Sigmoid colon (tissue), 7 donors: ENCODE measurements around the gene TMEM115. TPM values are rescaled to one million over a fixed set of nuclear protein-coding genes. Genes with fewer than 3 reads are reported as not detected.
A peak's percentile ranks its signal among the peaks of the same experiment; 100 is the strongest.

Source experiments
- DNase-seq: peaks from one replicate; pipeline ENCODE4 v3.0.0-alpha.2; 2019
- H3K27ac ChIP-seq, 4 donors: fragments of 200-600 bp; sonication (generic); one replicate each; pipeline ENCODE4 v1.5.1; 2016 to 2019; ENCODE audit warnings: mild to moderate bottlenecking in 1 of 4
- H3K27me3 ChIP-seq, 3 donors: fragments of 200-600 bp; sonication (generic); one replicate each; pipeline ENCODE4 v1.5.1; 2019; ENCODE audit warnings: mild to moderate bottlenecking in 1 of 3
- H3K36me3 ChIP-seq, 4 donors: fragments of 200-600 bp; sonication (generic); one replicate each; pipeline ENCODE4 v1.5.1; 2016 to 2019
- H3K4me1 ChIP-seq, 4 donors: fragments of 200-600 bp; sonication (generic); one replicate each; pipeline ENCODE4 v1.5.1; 2017 to 2019
- H3K4me3 ChIP-seq, 4 donors: fragments of 200-600 bp; sonication (generic); one replicate each; pipeline ENCODE4 v1.5.1; 2017 to 2019; ENCODE audit warnings: mild to moderate bottlenecking in 2 of 4, moderate library complexity in 1 of 4
- H3K9me3 ChIP-seq, 4 donors: fragments of 200-600 bp in 3 of 4; sonication (generic) in 3 of 4; one replicate each; pipeline versions ENCODE4 v1.5.1 to v1.6.1; 2013 to 2019
- CTCF ChIP-seq, 4 experiments: fragments of 450-650 bp in 3 of 4; fragments of 200-600 bp in 1 of 4; IDR thresholded peaks; one replicate each; pipeline ENCODE4 v1.5.1; 2016 to 2019; ENCODE audit warnings: antibody characterized with exemption in 4 of 4, mild to moderate bottlenecking in 3 of 4, moderate library complexity in 2 of 4
- EP300 ChIP-seq, 4 donors: sonication (generic); formaldehyde crosslinking; IDR thresholded peaks; one replicate each; pipeline ENCODE4 v1.6.1; 2017; ENCODE audit warnings: antibody characterized with exemption in 4 of 4
- POLR2A ChIP-seq, 2 donors: fragments of 450-650 bp; IDR thresholded peaks; one replicate each; pipeline ENCODE4 v1.6.1; 2016; ENCODE audit warnings: antibody characterized with exemption in 2 of 2, mild to moderate bottlenecking in 2 of 2, moderate library complexity in 2 of 2
- POLR2AphosphoS5 ChIP-seq, 4 donors: sonication (generic); formaldehyde crosslinking; IDR thresholded peaks; one replicate each; pipeline ENCODE4 v1.6.1; 2017; ENCODE audit warnings: antibody characterized with exemption in 4 of 4
- WGBS, 2 donors: extraction: QIAGEN DNeasy Blood & Tissue Kit; methylation state at CpG; one replicate each; pipeline ENCODE4 v1.1.7; 2013; 5-methylcytosine and 5-hydroxymethylcytosine counted together
- intact Hi-C: fragments of 100-400 bp; cut with DNase I; formaldehyde crosslinking; loops from one replicate; pipeline ENCODE4 v1.15.1; 2023
- polyA plus RNA-seq, 3 donors: library from polyadenylated mRNA; stranded (reverse); fragments of 200-250 nt; gene quantifications; one replicate each; pipeline ENCODE4 v1.2.3, GENCODE V29; 2013
- total RNA-seq, 4 donors: library from RNA; depleted of rRNA; stranded (reverse); fragments of >200 nt; gene quantifications; one replicate each; pipeline ENCODE4 v1.1.0, GENCODE V29; 2016
- donor health status: healthy with polysubstance abuse.
- donor health status: Bipolar disorder and iron deficiency.
- donor health status: healthy.

Gene TMEM115
- total and polyA plus RNA-seq, 7 donors: 9.5 to 45.7 (median 40.5) TPM

GRCh38 chr3:50336452-50337174, 22.7 kb downstream of the TMEM115 start:
- DNase-seq: no peak
- no peaks in the 10 kb centered on the region for H3K27me3 ChIP-seq
- H3K27ac ChIP-seq: peak overlapping the region; percentile 93 to 100 (median 98)
- TF ChIP-seq CTCF (IDR thresholded peaks at IDR 0.05) (no peak), EP300 (IDR thresholded peaks at IDR 0.05) (no peak), POLR2A (IDR thresholded peaks at IDR 0.05) (no peak), POLR2AphosphoS5 (IDR thresholded peaks at IDR 0.05) (no peak)
- intact Hi-C loops: no loop called here
- no peaks in the 10 kb centered on the region for H3K9me3 ChIP-seq
- peak overlapping the region; percentile 69 to 83 (median 77) for H3K4me3 ChIP-seq
- H3K36me3 ChIP-seq: peaks cover 0 to 7% (median 2%) of the 10 kb centered on the region in 4 donors
- peaks cover 0 to 80% (median 78%) of the 10 kb centered on the region in 4 donors for H3K4me1 ChIP-seq
- WGBS, 2 donors: 1% methylated on average over 31 of the region's 31 CpGs

GRCh38 chr3:50334339-50335075, 24.8 kb downstream of the TMEM115 start:
- intact Hi-C loops: no loop called here
- H3K27ac ChIP-seq: peak overlapping the region; percentile 93 to 100 (median 98)
- no peaks in the 10 kb centered on the region for H3K27me3 ChIP-seq
- peaks cover 18 to 28% (median 21%) of the 10 kb centered on the region in 4 donors for H3K36me3 ChIP-seq
- no peaks in the 10 kb centered on the region for H3K9me3 ChIP-seq
- no peak overlapping the region for H3K4me3 ChIP-seq
- 56 to 65% methylated on average over 5 of the region's 5 CpGs for WGBS, 2 donors
- TF ChIP-seq CTCF (IDR thresholded peaks at IDR 0.05) (no peak), POLR2A (IDR thresholded peaks at IDR 0.05) (no peak), EP300 (IDR thresholded peaks at IDR 0.05) (no peak), POLR2AphosphoS5 (IDR thresholded peaks at IDR 0.05) (no peak)
- H3K4me1 ChIP-seq: peaks cover 0 to 59% (median 57%) of the 10 kb centered on the region in 4 donors
- DNase-seq: no peak

- no peak for DNase-seq
- WGBS, 2 donors: 73 to 78% methylated on average over 12 of the region's 12 CpGs
- peak in 1 of 4 donors; percentile 25 for TF ChIP-seq EP300 (IDR thresholded peaks at IDR 0.05)
- peak in 3 of 4 donors; percentile 31 to 51 (median 42) for TF ChIP-seq POLR2AphosphoS5 (IDR thresholded peaks at IDR 0.05)
- TF ChIP-seq CTCF (IDR thresholded peaks at IDR 0.05): no peak
Observed at GRCh38 chr3:50333744-50334328, 25.5 kb downstream of the TMEM115 start.

GRCh38 chr3:50331364-50331907, 27.9 kb downstream of the TMEM115 start:
- no peaks in the 10 kb centered on the region for H3K27me3 ChIP-seq
- H3K4me3 ChIP-seq: no peak overlapping the region
- peaks cover 18 to 32% (median 23%) of the 10 kb centered on the region in 4 donors for H3K36me3 ChIP-seq
- DNase-seq: no peak
- no peak overlapping the region for H3K27ac ChIP-seq
- TF ChIP-seq EP300 (IDR thresholded peaks at IDR 0.05) (no peak), CTCF (IDR thresholded peaks at IDR 0.05) (no peak), POLR2AphosphoS5 (IDR thresholded peaks at IDR 0.05) (no peak), POLR2A (IDR thresholded peaks at IDR 0.05) (no peak)
- intact Hi-C loops: no loop called here
- peaks cover 0 to 58% (median 56%) of the 10 kb centered on the region in 4 donors for H3K4me1 ChIP-seq
- WGBS, 2 donors: 97% methylated on average over 19 of the region's 19 CpGs
- H3K9me3 ChIP-seq: no peaks in the 10 kb centered on the region

More at GRCh38 chr3:50333744-50334328, 25.5 kb downstream of the TMEM115 start:
- intact Hi-C loops: no loop called here
- H3K36me3 ChIP-seq: peaks cover 18 to 29% (median 23%) of the 10 kb centered on the region in 4 donors
- H3K27ac ChIP-seq: peak overlapping the region; percentile 93 to 100 (median 98)
- no peaks in the 10 kb centered on the region for H3K27me3 ChIP-seq
- peaks cover 0 to 55% (median 55%) of the 10 kb centered on the region in 4 donors for H3K4me1 ChIP-seq
- H3K9me3 ChIP-seq: no peaks in the 10 kb centered on the region
- H3K4me3 ChIP-seq: no peak overlapping the region
